BJ (cell line): ENCODE data around the gene LUZP1. TPM values are rescaled to one million over a fixed set of nuclear protein-coding genes. Genes with fewer than 3 reads are reported as not detected.

Experiments
- CTCF ChIA-PET: fragments of 350-600 bp; formaldehyde crosslinking; extraction: SDS; loops from one replicate; lab custom pipeline; 2021; ENCODE audit warnings: antibody characterized with exemption, inconsistent platforms; lab: Yijun Ruan, JAX
- POLR2A ChIA-PET: fragments of 300-600 bp; sonication (Branson Sonifier 250); formaldehyde crosslinking; extraction: SDS; loops from one replicate; lab custom pipeline; 2021; ENCODE audit warnings: antibody characterized with exemption; lab: Charles Lee
- DNase-seq: peaks from one replicate; pipeline ENCODE4 v3.0.0-alpha.2; 2011; ENCODE audit warnings: low read depth
- H3K27me3 ChIP-seq: 2 replicates; pipeline ENCODE4 v1.6.0; 2011; ENCODE audit warnings: low read length; ENCODE audit not compliant: control insufficient read depth, insufficient read depth
- H3K36me3 ChIP-seq: 2 replicates; pipeline ENCODE4 v1.5.1; 2011; ENCODE audit warnings: low read length; ENCODE audit not compliant: control insufficient read depth, insufficient read depth
- H3K4me3 ChIP-seq: 2 replicates; pipeline ENCODE4 v1.5.1; 2011; ENCODE audit warnings: low read depth, mild to moderate bottlenecking, control low read depth, low read length
- CTCF ChIP-seq: IDR thresholded peaks from 2 replicates; pipeline ENCODE4 v1.5.1; 2011; ENCODE audit warnings: low read depth, mild to moderate bottlenecking, control low read depth, inconsistent platforms, low read length, moderate library complexity; ENCODE audit not compliant: insufficient read depth
- polyA plus RNA-seq: library from polyadenylated mRNA; depleted of rRNA; stranded (reverse); fragments of >200 nt; gene quantifications from 2 replicates; pipeline ENCODE4 v1.2.3, GENCODE V29; 2011

LUZP1 gene
- polyA plus RNA-seq, 1 experiment: 22.0 TPM

- H3K4me3 ChIP-seq: no peak overlapping the region
- POLR2A ChIA-PET: no interaction called here
- CTCF ChIA-PET: interaction anchor here (0.6 to 4.6 kb wide), 5 partner anchors 14 to 253 kb away, joined by 3 to 37 read pairs (median 3); no protein-coding TSS in a partner anchor
- H3K27me3 ChIP-seq: no peaks in the 10 kb centered on the region
- DNase-seq: peak; percentile 76
- TF ChIP-seq CTCF: peak; percentile 4; the same call in 1 of the 2 replicates
- no peaks in the 10 kb centered on the region for H3K36me3 ChIP-seq
Observed at GRCh38 chr1:23198373-23198772, 29.7 kb upstream of the LUZP1 start.

GRCh38 chr1:23196627-23197328, 28.1 kb upstream of the LUZP1 start:
- ChIA-PET CTCF (interaction anchor here (0.6 to 4.6 kb wide), 5 partner anchors 11 to 165 kb away, joined by 3 to 37 read pairs (median 3); no protein-coding TSS in a partner anchor), POLR2A (no interaction called here)

GRCh38 chr1:23194119-23194984, 25.7 kb upstream of the LUZP1 start:
- POLR2A ChIA-PET: no interaction called here
- Histone ChIP-seq H3K27me3 (no peaks in the 10 kb centered on the region; the same call in 1 of the 2 replicates), H3K36me3 (no peaks in the 10 kb centered on the region), H3K4me3 (no peak overlapping the region)
- CTCF ChIA-PET: interaction anchor here (0.6 to 4.6 kb wide), 6 partner anchors 8 to 1409 kb away, joined by 3 to 37 read pairs (median 3); no protein-coding TSS in a partner anchor
- peak; percentile 84 for DNase-seq
- TF ChIP-seq CTCF: no peak

More at GRCh38 chr1:23196627-23197328, 28.1 kb upstream of the LUZP1 start:
- Histone ChIP-seq H3K36me3 (no peaks in the 10 kb centered on the region), H3K27me3 (no peaks in the 10 kb centered on the region), H3K4me3 (no peak overlapping the region)
- DNase-seq: peak; percentile 80
- TF ChIP-seq CTCF: no peak

GRCh38 chr1:23193391-23194118, 24.9 kb upstream of the LUZP1 start:
- ChIA-PET CTCF (interaction anchor here (1.2 to 4.6 kb wide), 5 partner anchors 8 to 94 kb away, joined by 3 to 37 read pairs (median 3); no protein-coding TSS in a partner anchor), POLR2A (no interaction called here)
- DNase-seq: no peak
- no peak for TF ChIP-seq CTCF
- Histone ChIP-seq H3K36me3 (no peaks in the 10 kb centered on the region), H3K27me3 (no peaks in the 10 kb centered on the region; the same call in 1 of the 2 replicates), H3K4me3 (no peak overlapping the region)
